ENCODE data around the gene SPATA46.
A peak's percentile ranks its signal among the peaks of the same experiment; 100 is the strongest.
"Not testable (repeated sequence)": the region's sequence is repeated elsewhere in the genome, so short reads cannot be mapped to it uniquely, and the experiment has no call there.

The SPATA46 gene

DNA sequence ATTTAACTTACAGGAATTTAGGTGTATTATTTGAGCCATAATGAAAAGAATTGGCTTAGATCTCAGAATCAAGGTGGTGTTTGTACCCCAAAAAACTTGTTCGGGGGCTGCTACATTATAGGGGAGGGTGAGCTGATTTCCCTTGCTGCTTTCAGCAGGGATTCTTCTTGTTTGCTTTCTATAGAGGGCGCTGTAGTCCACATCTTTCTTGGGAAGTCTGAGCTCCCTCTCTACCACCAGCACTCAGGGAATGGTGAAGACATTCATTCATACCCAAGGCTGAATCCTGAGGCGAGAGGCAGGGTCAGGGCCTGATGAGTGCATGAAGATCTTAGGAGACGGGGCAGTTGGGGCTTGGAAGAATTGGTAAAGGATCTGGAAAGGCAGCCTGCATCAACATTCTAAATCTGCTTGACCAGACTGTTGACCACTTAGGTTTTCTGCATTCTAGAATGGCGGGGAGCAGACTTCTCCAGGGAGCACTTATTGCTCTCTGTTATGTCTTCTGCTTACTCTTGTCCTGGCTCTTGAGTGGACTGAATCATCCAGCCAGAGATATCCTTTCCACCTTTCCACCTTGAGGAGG is 18.9 kb downstream of the SPATA46 start:
- POLR2A ChIA-PET = no interaction called here

DNA sequence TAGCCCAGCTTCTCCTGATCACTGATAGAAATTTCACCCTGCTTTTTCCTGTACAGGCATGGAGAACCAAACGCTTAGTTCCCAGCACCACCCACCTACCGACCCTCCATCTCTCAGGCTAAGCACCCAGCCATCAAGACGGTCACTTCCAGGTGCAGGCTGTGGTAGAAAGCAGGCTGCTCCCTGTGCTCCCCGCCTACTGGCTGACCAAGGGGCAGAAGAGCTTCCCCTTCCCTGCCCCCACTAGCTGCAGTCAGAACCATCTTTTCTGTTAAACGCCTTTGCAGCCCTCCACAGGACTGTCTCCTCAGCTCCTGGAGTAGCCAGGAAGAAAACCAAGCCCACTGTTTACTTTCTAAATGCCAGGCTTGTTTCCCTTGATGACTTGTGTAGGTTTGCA is 23.0 kb downstream of the SPATA46 start:
- CTCF ChIA-PET = no interaction called here
- no peak for DNase-seq (ENCODE audit: extremely low spot score)
- POLR2A ChIA-PET = no interaction called here
- TF ChIP-seq L3MBTL2 (conservative IDR thresholded peaks at IDR 0.05) = no peak
- TF ChIP-seq BHLHE40 (IDR thresholded peaks at IDR 0.05; ENCODE audit: borderline replicate concordance) = no peak
- TF ChIP-seq ZNF384 (IDR thresholded peaks at IDR 0.05) = no peak
- TF ChIP-seq FOXA1 (IDR thresholded peaks at IDR 0.05) = no peak
- TF ChIP-seq SUZ12 (IDR thresholded peaks at IDR 0.05) = no peak
- TF ChIP-seq TARDBP (IDR thresholded peaks at IDR 0.05) = no peak
- no peak for TF ChIP-seq CTBP1 (IDR thresholded peaks at IDR 0.05; ENCODE audit: borderline replicate concordance)
- TF ChIP-seq FOXM1 (IDR thresholded peaks at IDR 0.05; ENCODE audit: borderline replicate concordance) = no peak
- TF ChIP-seq HDGF (IDR thresholded peaks at IDR 0.05; ENCODE audit: borderline replicate concordance) = no peak
- TF ChIP-seq FOXK2 (IDR thresholded peaks at IDR 0.05) = no peak

More for the DNA sequence above, 18.9 kb downstream of the SPATA46 start:
- peak; percentile 73 for DNase-seq (ENCODE audit: extremely low spot score)
- CTCF ChIA-PET = interaction anchor here (0.7 to 1.6 kb wide), 9 partner anchors 9 to 476 kb away, joined by 3 to 8 read pairs (median 3); partner anchors contain the start of gene C1orf226
- peak; percentile 25; the same call in 1 of the 2 replicates for TF ChIP-seq FOXA1 (IDR thresholded peaks at IDR 0.05)
- TF ChIP-seq SUZ12 (IDR thresholded peaks at IDR 0.05) = no peak

DNA sequence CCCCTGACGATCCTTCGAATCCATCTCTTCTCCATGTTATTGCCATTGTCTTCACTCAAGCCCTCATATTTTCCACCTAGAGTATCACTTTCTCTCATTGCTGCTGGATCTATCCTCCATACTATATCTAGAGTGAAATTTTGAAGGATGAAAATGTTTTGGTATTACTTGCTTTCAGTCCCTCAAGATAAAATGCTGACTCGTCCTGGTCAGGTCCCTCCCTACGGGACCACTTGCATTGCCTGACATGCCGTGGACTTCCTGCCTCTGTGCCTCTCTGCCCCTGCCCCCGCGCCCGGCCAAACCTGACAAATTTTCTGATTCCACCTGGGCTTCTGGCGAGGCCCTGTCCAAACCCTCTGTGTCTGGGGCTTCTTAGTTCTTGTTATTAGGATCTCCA is 23.6 kb downstream of the SPATA46 start:
- ChIA-PET POLR2A (no interaction called here), CTCF (no interaction called here)
- TF ChIP-seq L3MBTL2 (conservative IDR thresholded peaks at IDR 0.05) = no peak
- no peak for TF ChIP-seq TARDBP (IDR thresholded peaks at IDR 0.05)
- TF ChIP-seq FOXK2 (IDR thresholded peaks at IDR 0.05) = no peak
- TF ChIP-seq SUZ12 (IDR thresholded peaks at IDR 0.05) = no peak
- no peak for TF ChIP-seq BHLHE40 (IDR thresholded peaks at IDR 0.05; ENCODE audit: borderline replicate concordance)
- no peak for TF ChIP-seq FOXM1 (IDR thresholded peaks at IDR 0.05; ENCODE audit: borderline replicate concordance)
- no peak for TF ChIP-seq HDGF (IDR thresholded peaks at IDR 0.05; ENCODE audit: borderline replicate concordance)
- no peak for TF ChIP-seq LEF1 (IDR thresholded peaks at IDR 0.05; ENCODE audit: borderline replicate concordance)
- no peak for DNase-seq (ENCODE audit: extremely low spot score)

DNA sequence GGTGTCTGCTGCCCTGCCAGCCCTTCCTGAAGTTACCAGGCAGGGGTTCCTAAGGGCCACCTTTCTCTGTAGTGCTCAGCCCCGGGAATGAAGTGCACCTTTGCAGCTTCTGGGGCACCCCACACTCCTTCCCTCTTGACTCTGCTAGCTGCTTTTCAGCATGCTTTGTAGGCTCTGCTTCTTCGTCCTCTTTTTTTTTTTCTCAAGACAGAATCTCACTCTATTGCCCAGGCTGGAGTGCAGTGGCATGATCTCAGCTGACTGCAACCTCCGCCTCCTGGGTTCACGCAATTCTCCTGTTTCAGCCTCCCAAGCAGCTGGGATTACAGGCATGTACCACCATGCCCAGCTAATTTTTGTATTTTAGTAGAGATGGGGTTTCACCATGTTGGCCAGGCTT is 24.8 kb downstream of the SPATA46 start:
- CTCF ChIA-PET = interaction anchor here (0.6 kb wide), 1 partner anchor 47 kb away, joined by 8 read pairs; no protein-coding TSS in a partner anchor
- POLR2A ChIA-PET; DNase-seq (ENCODE audit: extremely low spot score): not testable (repeated sequence)

DNA sequence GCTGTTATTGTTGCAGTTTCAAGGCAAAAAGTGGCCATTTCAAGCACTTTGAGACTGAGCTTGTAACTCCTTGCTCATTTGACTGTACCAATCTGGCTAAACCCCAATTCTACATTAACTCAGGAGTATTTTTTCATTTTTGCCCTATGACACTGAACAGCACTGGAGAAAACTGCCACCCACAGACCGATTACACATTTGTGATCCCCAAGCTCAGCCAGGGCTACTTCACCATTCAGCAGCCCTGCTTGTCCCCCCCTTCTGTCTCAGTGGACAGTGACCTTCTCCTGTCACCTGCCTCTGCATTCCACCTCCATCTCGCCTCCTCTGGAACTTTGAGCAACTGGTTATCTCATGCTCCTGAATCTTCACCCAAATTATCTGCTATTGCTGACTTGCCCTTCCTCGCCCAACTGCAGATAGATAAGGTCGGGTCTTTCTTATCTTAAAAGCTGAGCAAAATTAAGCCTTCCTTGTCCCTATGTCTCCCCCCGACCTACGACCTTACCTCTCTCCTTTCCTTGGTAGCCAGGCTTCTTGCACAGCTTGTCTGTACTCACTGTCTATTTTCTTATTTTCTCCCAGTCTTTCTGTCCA is 25.3 kb downstream of the SPATA46 start:
- no peak for TF ChIP-seq ZNF384 (IDR thresholded peaks at IDR 0.05)
- no peak for TF ChIP-seq ARNT (IDR thresholded peaks at IDR 0.05)
- no peak for TF ChIP-seq HDGF (IDR thresholded peaks at IDR 0.05; ENCODE audit: borderline replicate concordance)
- TF ChIP-seq FOXA1 (IDR thresholded peaks at IDR 0.05) = no peak
- no peak for TF ChIP-seq FOXM1 (IDR thresholded peaks at IDR 0.05; ENCODE audit: borderline replicate concordance)
- no peak for TF ChIP-seq CTBP1 (IDR thresholded peaks at IDR 0.05; ENCODE audit: borderline replicate concordance)
- no peak for TF ChIP-seq SUZ12 (IDR thresholded peaks at IDR 0.05)
- TF ChIP-seq L3MBTL2 (conservative IDR thresholded peaks at IDR 0.05) = no peak
- TF ChIP-seq, protein P1, sequence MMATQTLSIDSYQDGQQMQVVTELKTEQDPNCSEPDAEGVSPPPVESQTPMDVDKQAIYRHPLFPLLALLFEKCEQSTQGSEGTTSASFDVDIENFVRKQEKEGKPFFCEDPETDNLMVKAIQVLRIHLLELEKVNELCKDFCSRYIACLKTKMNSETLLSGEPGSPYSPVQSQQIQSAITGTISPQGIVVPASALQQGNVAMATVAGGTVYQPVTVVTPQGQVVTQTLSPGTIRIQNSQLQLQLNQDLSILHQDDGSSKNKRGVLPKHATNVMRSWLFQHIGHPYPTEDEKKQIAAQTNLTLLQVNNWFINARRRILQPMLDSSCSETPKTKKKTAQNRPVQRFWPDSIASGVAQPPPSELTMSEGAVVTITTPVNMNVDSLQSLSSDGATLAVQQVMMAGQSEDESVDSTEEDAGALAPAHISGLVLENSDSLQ (IDR thresholded peaks at IDR 0.05) = no peak
- TF ChIP-seq FOXK2 (IDR thresholded peaks at IDR 0.05) = no peak
- no peak for TF ChIP-seq BHLHE40 (IDR thresholded peaks at IDR 0.05; ENCODE audit: borderline replicate concordance)
- no peak for TF ChIP-seq LEF1 (IDR thresholded peaks at IDR 0.05; ENCODE audit: borderline replicate concordance)
- TF ChIP-seq SP1 (IDR thresholded peaks at IDR 0.05) = no peak
- no peak for TF ChIP-seq NFRKB (IDR thresholded peaks at IDR 0.05)
- no peak for DNase-seq (ENCODE audit: extremely low spot score)
- POLR2A ChIA-PET = no interaction called here
- CTCF ChIA-PET = interaction anchor here (0.6 kb wide), 1 partner anchor 48 kb away, joined by 8 read pairs; no protein-coding TSS in a partner anchor

DNA sequence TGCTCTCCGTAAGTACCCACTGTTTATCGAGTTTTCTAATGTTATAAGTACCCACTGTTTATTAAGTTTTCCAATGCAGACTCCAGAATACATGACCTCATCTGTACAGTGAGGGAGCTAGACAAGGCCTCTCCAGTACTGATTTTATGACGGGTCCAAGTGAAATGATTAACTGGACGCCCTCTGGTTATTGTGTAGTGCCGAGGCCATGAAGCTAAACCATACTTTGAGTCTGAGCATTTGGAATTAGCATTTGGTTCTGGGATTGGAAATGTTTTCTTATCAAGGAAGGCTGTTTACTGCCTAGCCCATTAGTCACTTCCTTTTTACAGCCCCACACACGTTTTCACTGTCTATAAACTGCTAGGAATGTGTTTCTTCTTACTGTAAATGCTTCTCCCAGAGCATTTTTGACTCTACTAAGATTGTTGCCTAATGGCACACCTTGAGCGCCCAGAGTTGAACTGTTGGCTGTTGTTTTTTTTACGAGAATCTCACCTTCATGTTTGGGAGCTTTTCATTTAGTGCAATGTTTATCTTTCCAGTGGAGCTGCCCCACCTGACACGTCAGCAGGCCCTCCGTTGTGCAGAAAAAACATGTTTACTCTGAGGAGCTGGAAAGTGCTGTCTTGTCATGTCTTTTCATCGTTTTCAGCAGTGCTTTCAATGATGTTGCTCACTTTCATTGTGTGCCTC is 26.9 kb downstream of the SPATA46 start:
- ChIA-PET CTCF (interaction anchor here (0.7 to 1.5 kb wide), 2 partner anchors 286 to 313 kb away, joined by 3 read pairs; no protein-coding TSS in a partner anchor), POLR2A (no interaction called here)
- TF ChIP-seq ELF4 (IDR thresholded peaks at IDR 0.05) (no peak), SP1 (IDR thresholded peaks at IDR 0.05) (no peak)
- TF ChIP-seq, protein P1 (IDR thresholded peaks at IDR 0.05) = peak; percentile 36; the same call in 1 of the 2 replicates
- peak; percentile 34 for DNase-seq (ENCODE audit: extremely low spot score)

DNA sequence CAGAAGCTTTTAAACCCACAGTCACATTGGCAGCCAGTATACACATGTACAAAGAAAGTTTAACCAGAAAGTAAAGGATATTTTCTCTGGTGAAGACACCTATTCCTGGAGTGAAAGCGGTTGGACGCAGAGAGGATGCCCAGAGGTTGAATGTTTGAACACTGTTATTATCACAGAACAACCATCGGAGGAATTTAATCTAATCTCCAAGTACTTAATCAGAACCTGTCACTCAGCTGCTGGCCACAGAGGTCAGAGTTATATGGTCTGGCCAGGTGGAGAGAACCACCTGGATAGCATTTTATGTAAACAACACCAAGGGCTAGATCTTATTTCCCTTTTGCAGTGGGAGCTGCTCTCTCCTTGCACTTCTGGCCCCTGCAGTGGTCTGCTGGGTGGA is 29.4 kb downstream of the SPATA46 start:
- TF ChIP-seq, protein P1 (IDR thresholded peaks at IDR 0.05) = no peak
- TF ChIP-seq ELF4 (IDR thresholded peaks at IDR 0.05) (no peak), FOXM1 (IDR thresholded peaks at IDR 0.05; ENCODE audit: borderline replicate concordance) (no peak), ARNT (IDR thresholded peaks at IDR 0.05) (no peak), FOXA1 (IDR thresholded peaks at IDR 0.05) (no peak), L3MBTL2 (conservative IDR thresholded peaks at IDR 0.05) (no peak), CTBP1 (IDR thresholded peaks at IDR 0.05; ENCODE audit: borderline replicate concordance) (no peak), BHLHE40 (IDR thresholded peaks at IDR 0.05; ENCODE audit: borderline replicate concordance) (no peak), TARDBP (IDR thresholded peaks at IDR 0.05) (no peak), SUZ12 (IDR thresholded peaks at IDR 0.05) (no peak), FOXK2 (IDR thresholded peaks at IDR 0.05) (no peak), LEF1 (IDR thresholded peaks at IDR 0.05; ENCODE audit: borderline replicate concordance) (no peak), HDGF (IDR thresholded peaks at IDR 0.05; ENCODE audit: borderline replicate concordance) (no peak), NFRKB (IDR thresholded peaks at IDR 0.05) (no peak), SP1 (IDR thresholded peaks at IDR 0.05) (no peak), ZNF384 (IDR thresholded peaks at IDR 0.05) (no peak)
- ChIA-PET CTCF (interaction anchor here (2.3 kb wide), 1 partner anchor 10 kb away, joined by 7 read pairs; no protein-coding TSS in a partner anchor), POLR2A (no interaction called here)
- no peak for DNase-seq (ENCODE audit: extremely low spot score)
